HepG2 (cell line): Measurements from ENCODE around the gene NOTCH3. TPM values are rescaled to one million over a fixed set of nuclear protein-coding genes. Genes with fewer than 3 reads are reported as not detected.

Experiments used
- JDP2 ChIP-seq: sonication (generic); formaldehyde crosslinking; IDR thresholded peaks from 2 replicates; pipeline ENCODE4 v1.8.1; 2022; ENCODE audit warnings: missing genetic modification reagents, borderline replicate concordance
- POGZ ChIP-seq: sonication (generic); formaldehyde crosslinking; IDR thresholded peaks from 2 replicates; pipeline ENCODE4 v1.4.0; 2020; ENCODE audit warnings: mild to moderate bottlenecking, missing genetic modification reagents
- ZNF577 ChIP-seq: sonication (generic); formaldehyde crosslinking; IDR thresholded peaks from 2 replicates; pipeline ENCODE4 v1.4.0; 2020; ENCODE audit warnings: mild to moderate bottlenecking, low read depth, missing genetic modification reagents, borderline replicate concordance
- polyA plus RNA-seq, 8 experiments: library from polyadenylated mRNA; depleted of rRNA in 3 of 8; stranded (reverse) in 7 of 8; unstranded in 1 of 8; fragments of >200 nt; fragmentation: Illumina TruSeq in 4 of 8; extraction: Trizol in 4 of 8; gene quantifications; 2 replicates each; pipeline versions ENCODE4 v1.2.1 to v1.2.3, GENCODE V29; 2011 to 2016; ENCODE audit warnings: low read depth in 4 of 8, missing spikeins in 1 of 8, mixed read lengths in 1 of 8; ENCODE audit not compliant: insufficient read depth in 1 of 8
- total RNA-seq, 5 experiments: library from RNA; depleted of rRNA; stranded (reverse); fragments of >200 nt; fragmentation: Illumina TruSeq; extraction: Trizol; gene quantifications; 2 replicates each; pipeline ENCODE4 v1.2.3, GENCODE V29; 2016; ENCODE audit warnings: low read depth in 1 of 5
- TF ChIP-seq, protein P1 (sequence below): sonication (generic); formaldehyde crosslinking; IDR thresholded peaks from 2 replicates; pipeline ENCODE4 v1.5.0; 2020; ENCODE audit warnings: mild to moderate bottlenecking, missing genetic modification reagents, borderline replicate concordance
- TF ChIP-seq, protein P2 (sequence below): sonication (generic); formaldehyde crosslinking; IDR thresholded peaks from 2 replicates; pipeline ENCODE4 v1.4.0; 2020; ENCODE audit warnings: mild to moderate bottlenecking, missing genetic modification reagents

The NOTCH3 gene
- total and polyA plus RNA-seq, 2 of the 13 experiments (the other 11 are each of a cell fraction or from before 2014, with no cell fraction given), result 0.09 to 0.28 TPM

DNA sequence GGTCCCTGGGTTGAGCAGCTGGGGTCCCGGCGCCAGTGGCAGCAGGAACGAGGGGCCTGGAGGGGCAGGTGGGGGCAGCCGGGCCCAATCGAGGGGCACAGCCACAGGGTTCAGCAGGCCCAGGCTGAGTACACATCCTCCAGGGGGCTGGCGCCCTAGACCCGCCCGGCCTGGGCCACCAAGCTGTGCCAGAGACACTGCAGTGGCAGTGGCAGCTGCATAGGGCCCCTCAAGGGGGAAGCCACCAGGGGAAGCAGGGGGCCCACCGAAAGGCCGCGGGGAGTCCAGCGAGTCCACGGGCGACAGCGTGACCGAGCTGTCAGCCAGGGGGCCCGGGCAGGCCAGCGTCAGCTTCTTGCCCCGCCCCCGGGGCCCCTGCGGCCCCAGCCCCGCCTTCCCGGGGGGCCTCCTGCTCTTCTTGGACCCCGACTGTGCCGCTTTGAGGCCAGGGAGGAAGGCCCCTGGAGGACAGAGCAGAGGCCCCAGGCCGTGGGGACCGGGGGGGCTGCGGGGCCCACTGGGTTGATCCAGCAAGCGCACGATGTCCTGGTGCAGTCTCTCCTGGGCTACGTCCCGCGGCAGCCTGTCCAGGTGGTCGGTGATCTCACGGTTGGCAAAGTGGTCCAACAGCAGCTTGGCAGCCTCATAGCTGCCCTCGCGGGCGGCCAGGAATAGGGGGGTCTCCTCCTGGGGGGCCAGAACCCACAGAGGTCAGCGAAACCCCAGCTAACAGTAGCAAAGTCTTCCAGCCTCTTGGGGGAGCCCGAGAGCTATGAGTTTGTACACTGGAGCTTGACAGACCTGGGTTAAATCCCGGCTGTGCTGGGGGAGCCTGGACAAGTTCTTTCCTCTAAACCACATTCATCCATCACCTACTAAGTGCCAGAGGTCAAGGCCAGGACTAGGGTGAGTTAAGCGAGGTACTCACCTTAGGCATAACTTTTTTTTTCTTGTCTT is 39.5 kb downstream of the NOTCH3 start (continued):
- TF ChIP-seq, protein P1, sequence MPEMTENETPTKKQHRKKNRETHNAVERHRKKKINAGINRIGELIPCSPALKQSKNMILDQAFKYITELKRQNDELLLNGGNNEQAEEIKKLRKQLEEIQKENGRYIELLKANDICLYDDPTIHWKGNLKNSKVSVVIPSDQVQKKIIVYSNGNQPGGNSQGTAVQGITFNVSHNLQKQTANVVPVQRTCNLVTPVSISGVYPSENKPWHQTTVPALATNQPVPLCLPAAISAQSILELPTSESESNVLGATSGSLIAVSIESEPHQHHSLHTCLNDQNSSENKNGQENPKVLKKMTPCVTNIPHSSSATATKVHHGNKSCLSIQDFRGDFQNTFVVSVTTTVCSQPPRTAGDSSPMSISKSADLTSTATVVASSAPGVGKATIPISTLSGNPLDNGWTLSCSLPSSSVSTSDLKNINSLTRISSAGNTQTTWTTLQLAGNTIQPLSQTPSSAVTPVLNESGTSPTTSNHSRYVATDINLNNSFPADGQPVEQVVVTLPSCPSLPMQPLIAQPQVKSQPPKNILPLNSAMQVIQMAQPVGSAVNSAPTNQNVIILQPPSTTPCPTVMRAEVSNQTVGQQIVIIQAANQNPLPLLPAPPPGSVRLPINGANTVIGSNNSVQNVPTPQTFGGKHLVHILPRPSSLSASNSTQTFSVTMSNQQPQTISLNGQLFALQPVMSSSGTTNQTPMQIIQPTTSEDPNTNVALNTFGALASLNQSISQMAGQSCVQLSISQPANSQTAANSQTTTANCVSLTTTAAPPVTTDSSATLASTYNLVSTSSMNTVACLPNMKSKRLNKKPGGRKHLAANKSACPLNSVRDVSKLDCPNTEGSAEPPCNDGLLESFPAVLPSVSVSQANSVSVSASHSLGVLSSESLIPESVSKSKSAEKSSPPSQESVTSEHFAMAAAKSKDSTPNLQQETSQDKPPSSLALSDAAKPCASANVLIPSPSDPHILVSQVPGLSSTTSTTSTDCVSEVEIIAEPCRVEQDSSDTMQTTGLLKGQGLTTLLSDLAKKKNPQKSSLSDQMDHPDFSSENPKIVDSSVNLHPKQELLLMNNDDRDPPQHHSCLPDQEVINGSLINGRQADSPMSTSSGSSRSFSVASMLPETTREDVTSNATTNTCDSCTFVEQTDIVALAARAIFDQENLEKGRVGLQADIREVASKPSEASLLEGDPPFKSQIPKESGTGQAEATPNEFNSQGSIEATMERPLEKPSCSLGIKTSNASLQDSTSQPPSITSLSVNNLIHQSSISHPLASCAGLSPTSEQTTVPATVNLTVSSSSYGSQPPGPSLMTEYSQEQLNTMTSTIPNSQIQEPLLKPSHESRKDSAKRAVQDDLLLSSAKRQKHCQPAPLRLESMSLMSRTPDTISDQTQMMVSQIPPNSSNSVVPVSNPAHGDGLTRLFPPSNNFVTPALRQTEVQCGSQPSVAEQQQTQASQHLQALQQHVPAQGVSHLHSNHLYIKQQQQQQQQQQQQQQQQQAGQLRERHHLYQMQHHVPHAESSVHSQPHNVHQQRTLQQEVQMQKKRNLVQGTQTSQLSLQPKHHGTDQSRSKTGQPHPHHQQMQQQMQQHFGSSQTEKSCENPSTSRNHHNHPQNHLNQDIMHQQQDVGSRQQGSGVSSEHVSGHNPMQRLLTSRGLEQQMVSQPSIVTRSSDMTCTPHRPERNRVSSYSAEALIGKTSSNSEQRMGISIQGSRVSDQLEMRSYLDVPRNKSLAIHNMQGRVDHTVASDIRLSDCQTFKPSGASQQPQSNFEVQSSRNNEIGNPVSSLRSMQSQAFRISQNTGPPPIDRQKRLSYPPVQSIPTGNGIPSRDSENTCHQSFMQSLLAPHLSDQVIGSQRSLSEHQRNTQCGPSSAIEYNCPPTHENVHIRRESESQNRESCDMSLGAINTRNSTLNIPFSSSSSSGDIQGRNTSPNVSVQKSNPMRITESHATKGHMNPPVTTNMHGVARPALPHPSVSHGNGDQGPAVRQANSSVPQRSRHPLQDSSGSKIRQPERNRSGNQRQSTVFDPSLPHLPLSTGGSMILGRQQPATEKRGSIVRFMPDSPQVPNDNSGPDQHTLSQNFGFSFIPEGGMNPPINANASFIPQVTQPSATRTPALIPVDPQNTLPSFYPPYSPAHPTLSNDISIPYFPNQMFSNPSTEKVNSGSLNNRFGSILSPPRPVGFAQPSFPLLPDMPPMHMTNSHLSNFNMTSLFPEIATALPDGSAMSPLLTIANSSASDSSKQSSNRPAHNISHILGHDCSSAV, result no peak
- TF ChIP-seq, protein P2, sequence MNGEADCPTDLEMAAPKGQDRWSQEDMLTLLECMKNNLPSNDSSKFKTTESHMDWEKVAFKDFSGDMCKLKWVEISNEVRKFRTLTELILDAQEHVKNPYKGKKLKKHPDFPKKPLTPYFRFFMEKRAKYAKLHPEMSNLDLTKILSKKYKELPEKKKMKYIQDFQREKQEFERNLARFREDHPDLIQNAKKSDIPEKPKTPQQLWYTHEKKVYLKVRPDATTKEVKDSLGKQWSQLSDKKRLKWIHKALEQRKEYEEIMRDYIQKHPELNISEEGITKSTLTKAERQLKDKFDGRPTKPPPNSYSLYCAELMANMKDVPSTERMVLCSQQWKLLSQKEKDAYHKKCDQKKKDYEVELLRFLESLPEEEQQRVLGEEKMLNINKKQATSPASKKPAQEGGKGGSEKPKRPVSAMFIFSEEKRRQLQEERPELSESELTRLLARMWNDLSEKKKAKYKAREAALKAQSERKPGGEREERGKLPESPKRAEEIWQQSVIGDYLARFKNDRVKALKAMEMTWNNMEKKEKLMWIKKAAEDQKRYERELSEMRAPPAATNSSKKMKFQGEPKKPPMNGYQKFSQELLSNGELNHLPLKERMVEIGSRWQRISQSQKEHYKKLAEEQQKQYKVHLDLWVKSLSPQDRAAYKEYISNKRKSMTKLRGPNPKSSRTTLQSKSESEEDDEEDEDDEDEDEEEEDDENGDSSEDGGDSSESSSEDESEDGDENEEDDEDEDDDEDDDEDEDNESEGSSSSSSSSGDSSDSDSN (CRISPR knock-in tag), result no peak
- TF ChIP-seq POGZ, result no peak
- no peak for TF ChIP-seq JDP2 (CRISPR knock-in tag)
- TF ChIP-seq ZNF577 (CRISPR knock-in tag), result no peak
- TF ChIP-seq, all 625 proteins: peak for 10
